GM06990 (cell line): ENCODE measurements around the gene PLCG2.

ENCODE experiments used
- DNase-seq: peaks from one replicate; pipeline ENCODE4 v3.0.0-alpha.2; 2011; ENCODE audit not compliant: insufficient read length; ENCODE audit errors: extremely low read depth
- H3K27me3 ChIP-seq: replicated peaks from 2 replicates; pipeline ENCODE4 v1.6.0; 2011; ENCODE audit warnings: low read length; ENCODE audit not compliant: control insufficient read depth, insufficient read depth
- H3K36me3 ChIP-seq: 2 replicates; pipeline ENCODE4 v1.5.1; 2011; ENCODE audit warnings: low read length; ENCODE audit not compliant: control insufficient read depth, insufficient read depth
- H3K4me3 ChIP-seq: replicated peaks from 2 replicates; pipeline ENCODE4 v1.5.1; 2011; ENCODE audit warnings: low read depth, mild to moderate bottlenecking, control low read depth, low read length
- CTCF ChIP-seq: IDR thresholded peaks from 2 replicates; pipeline ENCODE4 v1.5.1; 2011; ENCODE audit warnings: low read length, control low read depth, mild to moderate bottlenecking, inconsistent platforms; ENCODE audit not compliant: insufficient read depth, poor library complexity, severe bottlenecking

Gene PLCG2

DNA sequence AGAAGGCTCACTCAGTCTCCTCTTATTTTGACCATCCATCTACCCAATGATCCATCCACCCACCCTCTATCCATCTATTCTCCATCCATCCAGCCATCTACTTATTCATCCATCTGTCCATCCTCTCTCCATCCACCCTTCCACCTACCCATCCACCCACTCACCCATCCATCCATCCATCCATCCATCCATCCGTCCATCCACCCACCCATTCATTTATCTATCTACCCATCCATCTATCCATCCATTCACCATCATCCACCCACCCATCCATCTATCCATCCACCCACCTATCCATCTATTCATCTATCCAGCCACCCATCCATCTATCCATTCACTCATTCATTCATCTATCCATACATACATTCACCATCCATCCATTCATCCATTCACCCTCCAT lies 45.8 kb upstream of the PLCG2 start:
- Histone ChIP-seq H3K36me3 (no peaks in the 10 kb centered on the region), H3K4me3 (no peak overlapping the region), H3K27me3 (no peaks in the 10 kb centered on the region)
- TF ChIP-seq CTCF, result no peak
- no peak for DNase-seq

- H3K4me3 ChIP-seq, result no peak overlapping the region
- no peaks in the 10 kb centered on the region for H3K36me3 ChIP-seq
- DNase-seq, result no peak
- TF ChIP-seq CTCF, result no peak
- no peaks in the 10 kb centered on the region for H3K27me3 ChIP-seq
These were observed 44.3 kb upstream of the PLCG2 start for GRCh38 chr16:81734632-81735434.

- TF ChIP-seq CTCF, result peak; percentile 79
- peak overlapping the region; percentile 58 for H3K4me3 ChIP-seq
These were observed 41.1 kb upstream of the PLCG2 start for GRCh38 chr16:81737885-81738536.

DNA sequence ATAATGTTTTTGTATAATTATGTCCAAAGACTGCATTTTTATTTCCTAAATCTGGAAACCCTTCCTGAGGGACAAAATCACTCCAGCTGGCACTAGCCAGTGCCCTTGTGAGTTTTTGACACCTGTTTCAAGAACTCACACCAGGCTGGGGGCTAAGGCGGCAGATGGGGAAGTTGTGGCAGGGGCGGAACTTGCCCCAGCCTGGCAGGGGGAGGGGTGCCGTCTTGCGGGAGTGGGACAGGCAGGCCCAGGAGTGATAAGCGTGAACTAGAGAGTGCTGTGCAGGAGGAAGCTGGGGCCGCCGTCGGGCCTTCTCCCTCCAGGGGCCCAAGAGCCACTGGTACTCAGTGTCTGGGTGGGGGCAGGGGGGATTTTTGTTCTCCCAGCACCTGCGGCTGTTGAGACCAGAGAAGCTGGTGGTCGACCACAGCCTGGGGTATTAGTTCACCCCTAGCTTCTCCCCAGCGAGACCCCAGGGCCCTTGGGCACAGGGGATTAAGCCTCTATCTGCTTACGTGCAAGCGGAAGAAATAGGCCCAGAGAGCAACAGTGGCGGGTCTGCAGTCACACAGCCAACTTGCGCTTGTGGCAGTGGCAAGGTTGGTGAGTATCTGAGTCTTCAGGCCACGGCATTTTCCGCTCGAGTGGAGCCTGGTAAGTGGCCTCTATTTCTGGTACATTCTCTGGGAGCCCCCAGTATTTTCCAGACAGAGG lies 40.2 kb upstream of the PLCG2 start:
- no peak for TF ChIP-seq CTCF
- peak; percentile 81 for DNase-seq
- peak overlapping the region; percentile 58 for H3K4me3 ChIP-seq
- no peaks in the 10 kb centered on the region for H3K36me3 ChIP-seq
- no peaks in the 10 kb centered on the region for H3K27me3 ChIP-seq

More at GRCh38 chr16:81737885-81738536, 41.1 kb upstream of the PLCG2 start:
- H3K27me3 ChIP-seq, result no peaks in the 10 kb centered on the region
- no peaks in the 10 kb centered on the region for H3K36me3 ChIP-seq
- peak; percentile 74 for DNase-seq

DNA sequence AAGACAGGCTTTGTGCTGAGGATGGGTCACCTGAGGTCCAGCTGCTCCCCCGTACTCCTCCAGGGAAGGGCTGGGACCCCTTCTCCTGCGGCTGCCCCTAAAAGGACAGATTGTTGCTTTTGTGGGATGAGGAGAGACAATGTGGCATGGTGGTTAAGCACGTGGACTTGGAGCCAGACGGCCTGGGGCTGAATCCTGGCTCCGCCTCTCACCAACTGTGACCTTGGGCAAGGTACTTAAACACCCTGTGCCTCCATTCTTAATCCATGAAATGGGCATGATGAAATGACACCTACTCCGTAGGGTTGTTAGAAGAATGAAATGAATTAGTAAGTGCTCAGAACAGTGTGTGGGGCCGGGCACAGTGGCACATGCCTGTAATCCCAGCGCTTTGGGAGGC lies 39.6 kb upstream of the PLCG2 start:
- no peak for DNase-seq

More for the DNA sequence above, 39.6 kb upstream of the PLCG2 start:
- H3K27me3 ChIP-seq, result no peaks in the 10 kb centered on the region
- H3K36me3 ChIP-seq, result no peaks in the 10 kb centered on the region
- peak overlapping the region; percentile 58 for H3K4me3 ChIP-seq
- no peak for TF ChIP-seq CTCF
